ENCODE data around the gene FOXP1.

DNA sequence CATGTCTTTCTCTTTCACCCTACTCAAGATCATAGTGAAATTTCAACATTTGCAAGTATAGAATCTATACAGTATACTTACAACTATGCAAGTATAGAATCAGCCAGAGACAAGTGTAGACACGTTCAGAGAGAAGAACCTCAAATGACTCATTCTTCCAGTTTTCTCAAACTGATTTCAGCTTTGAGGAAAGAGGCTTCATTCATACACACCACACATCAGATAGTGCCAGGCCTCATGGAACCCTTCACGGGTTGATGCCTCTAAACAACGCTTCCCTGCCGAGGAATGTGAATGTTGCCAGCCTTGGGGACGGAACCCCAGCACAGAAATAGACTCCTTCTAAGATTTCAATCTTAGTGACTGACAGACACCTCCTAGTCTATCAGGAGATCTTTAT is 135.7 kb downstream of the FOXP1 start:
- no peak for TF ChIP-seq EZH2 (IDR thresholded peaks at IDR 0.05; ENCODE audit: low read length)
- TF ChIP-seq, protein P1, sequence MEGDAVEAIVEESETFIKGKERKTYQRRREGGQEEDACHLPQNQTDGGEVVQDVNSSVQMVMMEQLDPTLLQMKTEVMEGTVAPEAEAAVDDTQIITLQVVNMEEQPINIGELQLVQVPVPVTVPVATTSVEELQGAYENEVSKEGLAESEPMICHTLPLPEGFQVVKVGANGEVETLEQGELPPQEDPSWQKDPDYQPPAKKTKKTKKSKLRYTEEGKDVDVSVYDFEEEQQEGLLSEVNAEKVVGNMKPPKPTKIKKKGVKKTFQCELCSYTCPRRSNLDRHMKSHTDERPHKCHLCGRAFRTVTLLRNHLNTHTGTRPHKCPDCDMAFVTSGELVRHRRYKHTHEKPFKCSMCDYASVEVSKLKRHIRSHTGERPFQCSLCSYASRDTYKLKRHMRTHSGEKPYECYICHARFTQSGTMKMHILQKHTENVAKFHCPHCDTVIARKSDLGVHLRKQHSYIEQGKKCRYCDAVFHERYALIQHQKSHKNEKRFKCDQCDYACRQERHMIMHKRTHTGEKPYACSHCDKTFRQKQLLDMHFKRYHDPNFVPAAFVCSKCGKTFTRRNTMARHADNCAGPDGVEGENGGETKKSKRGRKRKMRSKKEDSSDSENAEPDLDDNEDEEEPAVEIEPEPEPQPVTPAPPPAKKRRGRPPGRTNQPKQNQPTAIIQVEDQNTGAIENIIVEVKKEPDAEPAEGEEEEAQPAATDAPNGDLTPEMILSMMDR (optimal IDR thresholded peaks at IDR 0.05 in 1 of 3, IDR thresholded peaks at IDR 0.05 in 1 of 3, conservative IDR thresholded peaks at IDR 0.05 in 1 of 3; ENCODE audit: extremely low read depth in 1 of 3, insufficient read depth in 2 of 3, low read length in 3 of 3) = no peak

All from keratinocyte (primary cell).